Testis (tissue), 3 donors: ENCODE data around the gene RBPMS2. TPM values are rescaled to one million over a fixed set of nuclear protein-coding genes. Genes with fewer than 3 reads are reported as not detected.

Source experiments
- DNase-seq: peaks from one replicate; pipeline ENCODE4 v3.0.0-alpha.2; 2019
- H3K27ac ChIP-seq, 2 donors: fragments of 200-600 bp; sonication (generic); one replicate each; pipeline ENCODE4 v1.5.1; 2019
- H3K27me3 ChIP-seq: fragments of 200-600 bp; sonication (generic); one replicate; pipeline ENCODE4 v1.5.1; 2019
- H3K36me3 ChIP-seq: fragments of 200-600 bp; sonication (generic); one replicate; pipeline ENCODE4 v1.5.1; 2017; ENCODE audit warnings: low read depth; ENCODE audit errors: missing control alignments
- H3K4me1 ChIP-seq: fragments of 200-600 bp; sonication (generic); one replicate; pipeline ENCODE4 v1.5.1; 2019
- H3K4me3 ChIP-seq, 2 donors: fragments of 200-600 bp; sonication (generic); one replicate each; pipeline ENCODE4 v1.5.1; 2017 to 2019
- H3K9me3 ChIP-seq: fragments of 200-600 bp; sonication (generic); one replicate; pipeline ENCODE4 v1.5.1; 2017
- POLR2A ChIP-seq: fragments of 450-650 bp; IDR thresholded peaks from one replicate; pipeline ENCODE4 v1.6.1; 2017; ENCODE audit warnings: antibody characterized with exemption, mild to moderate bottlenecking, moderate library complexity
- WGBS, 2 donors: methylation state at CpG; one replicate each; pipeline ENCODE4 v1.1.5; 2018; 5-methylcytosine and 5-hydroxymethylcytosine counted together
- intact Hi-C: fragments of 100-400 bp; cut with DNase I; formaldehyde crosslinking; loops from one replicate; pipeline ENCODE4 v1.15.1; 2023; ENCODE audit warnings: low total_unique reads
- polyA plus RNA-seq: library from polyadenylated mRNA; stranded (reverse); fragments of 350-450 nt; fragmentation: Illumina TruSeq; extraction: RNeasy Lipid Tissue Mini Kit (QIAGEN cat#74804); gene quantifications from one replicate; pipeline ENCODE4 v1.2.3, GENCODE V29; 2014; ENCODE audit warnings: low read depth, low replicate concordance; ENCODE audit not compliant: insufficient read depth
- total RNA-seq, 2 donors: library from RNA; depleted of rRNA; stranded (reverse); fragments of >200 nt; gene quantifications; one replicate each; pipeline ENCODE4 v1.2.3, GENCODE V29; 2016
- TF ChIP-seq, protein P1 (sequence below), 3 experiments: fragments of 450-650 bp in 2 of 3; fragments of 200-600 bp in 1 of 3; sonication (generic) in 1 of 3; IDR thresholded peaks; one replicate each; pipeline ENCODE4 v1.5.1; 2016 to 2019; ENCODE audit warnings: antibody characterized with exemption in 3 of 3, mild to moderate bottlenecking in 2 of 3, moderate library complexity in 1 of 3

The RBPMS2 gene
- total and polyA plus RNA-seq, 3 donors from 2014 or later: 5.0 to 9.7 (median 5.8) TPM

GRCh38 chr15:64749167-64749566, 26.2 kb downstream of the RBPMS2 start:
- WGBS, 2 donors: 80 to 86% methylated on average over 11 of the region's 11 CpGs
- TF ChIP-seq, protein P1, sequence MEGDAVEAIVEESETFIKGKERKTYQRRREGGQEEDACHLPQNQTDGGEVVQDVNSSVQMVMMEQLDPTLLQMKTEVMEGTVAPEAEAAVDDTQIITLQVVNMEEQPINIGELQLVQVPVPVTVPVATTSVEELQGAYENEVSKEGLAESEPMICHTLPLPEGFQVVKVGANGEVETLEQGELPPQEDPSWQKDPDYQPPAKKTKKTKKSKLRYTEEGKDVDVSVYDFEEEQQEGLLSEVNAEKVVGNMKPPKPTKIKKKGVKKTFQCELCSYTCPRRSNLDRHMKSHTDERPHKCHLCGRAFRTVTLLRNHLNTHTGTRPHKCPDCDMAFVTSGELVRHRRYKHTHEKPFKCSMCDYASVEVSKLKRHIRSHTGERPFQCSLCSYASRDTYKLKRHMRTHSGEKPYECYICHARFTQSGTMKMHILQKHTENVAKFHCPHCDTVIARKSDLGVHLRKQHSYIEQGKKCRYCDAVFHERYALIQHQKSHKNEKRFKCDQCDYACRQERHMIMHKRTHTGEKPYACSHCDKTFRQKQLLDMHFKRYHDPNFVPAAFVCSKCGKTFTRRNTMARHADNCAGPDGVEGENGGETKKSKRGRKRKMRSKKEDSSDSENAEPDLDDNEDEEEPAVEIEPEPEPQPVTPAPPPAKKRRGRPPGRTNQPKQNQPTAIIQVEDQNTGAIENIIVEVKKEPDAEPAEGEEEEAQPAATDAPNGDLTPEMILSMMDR (IDR thresholded peaks at IDR 0.05): no peak
- no peak for TF ChIP-seq POLR2A
- Histone ChIP-seq H3K27ac (no peak overlapping the region), H3K9me3 (no peaks in the 10 kb centered on the region), H3K36me3 (no peaks in the 10 kb centered on the region), H3K4me1 (no peaks in the 10 kb centered on the region), H3K27me3 (no peaks in the 10 kb centered on the region), H3K4me3 (no peak overlapping the region)
- intact Hi-C loops: loop anchor here (10.0 kb wide), 1 partner anchor 56 kb away; no protein-coding TSS in a partner anchor
- no peak for DNase-seq

GRCh38 chr15:64748251-64748650, 27.1 kb downstream of the RBPMS2 start:
- H3K27ac ChIP-seq: no peak overlapping the region
- intact Hi-C loops: loop anchor here (10.0 kb wide), 1 partner anchor 57 kb away; no protein-coding TSS in a partner anchor
- no peak for DNase-seq
- H3K4me1 ChIP-seq: no peaks in the 10 kb centered on the region
- H3K27me3 ChIP-seq: no peaks in the 10 kb centered on the region
- no peak overlapping the region for H3K4me3 ChIP-seq
- no peaks in the 10 kb centered on the region for H3K9me3 ChIP-seq
- H3K36me3 ChIP-seq: no peaks in the 10 kb centered on the region
- no peak for TF ChIP-seq POLR2A
- TF ChIP-seq, protein P1 (IDR thresholded peaks at IDR 0.05): no peak
- 98 to 100% methylated on average over 8 to 9 of the region's 9 CpGs for WGBS, 2 donors

DNA sequence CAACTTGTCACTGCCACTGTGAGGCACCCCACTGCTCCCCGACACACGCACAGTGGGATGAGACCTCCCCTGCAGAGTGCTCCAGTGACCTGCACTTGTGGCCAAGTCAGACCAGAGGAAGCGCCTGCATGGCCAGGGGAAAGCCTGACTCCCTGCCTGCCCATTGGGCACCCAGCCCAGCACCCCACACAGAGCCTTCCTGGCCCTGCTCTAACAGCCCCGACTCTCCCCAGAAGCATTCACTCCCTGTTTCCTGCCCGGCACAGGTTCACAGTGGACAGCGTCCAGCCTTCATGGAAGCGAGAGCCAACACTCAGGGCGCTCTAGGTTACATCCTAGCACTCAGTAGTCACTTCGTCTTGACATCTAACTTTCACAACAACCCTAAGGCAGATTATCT, 27.8 kb downstream of the RBPMS2 start:
- TF ChIP-seq, protein P1 (IDR thresholded peaks at IDR 0.05): no peak
- no peak for TF ChIP-seq POLR2A
- no peaks in the 10 kb centered on the region for H3K27me3 ChIP-seq
- no peak overlapping the region for H3K27ac ChIP-seq
- DNase-seq: no peak
- H3K4me1 ChIP-seq: no peaks in the 10 kb centered on the region
- no peak overlapping the region for H3K4me3 ChIP-seq
- H3K36me3 ChIP-seq: no peaks in the 10 kb centered on the region
- 83 to 88% methylated on average over 9 of the region's 9 CpGs for WGBS, 2 donors
- no peaks in the 10 kb centered on the region for H3K9me3 ChIP-seq
- intact Hi-C loops: loop anchor here (10.0 kb wide), 1 partner anchor 57 kb away; no protein-coding TSS in a partner anchor

DNA sequence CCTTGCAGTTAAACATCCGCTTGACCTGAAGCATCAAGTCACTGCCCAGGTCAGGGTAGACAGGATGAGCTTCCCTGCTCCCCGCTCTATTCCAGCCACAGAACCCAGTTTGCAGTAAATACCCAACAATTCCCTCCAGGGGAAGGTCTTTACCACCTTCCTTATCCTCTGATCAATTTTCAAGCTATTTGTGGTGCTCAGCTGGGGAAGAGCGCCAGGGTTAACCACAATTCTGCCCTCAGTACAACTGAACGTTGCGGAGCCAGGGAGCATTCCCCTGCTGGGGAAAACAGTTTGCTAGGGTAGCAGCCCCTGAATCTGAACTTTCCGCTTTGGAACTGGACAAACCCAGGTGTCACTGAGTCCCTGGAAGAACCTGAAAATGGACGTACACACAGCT, 28.5 kb downstream of the RBPMS2 start:
- Histone ChIP-seq H3K4me1 (no peaks in the 10 kb centered on the region), H3K9me3 (no peaks in the 10 kb centered on the region), H3K36me3 (no peaks in the 10 kb centered on the region), H3K27me3 (no peaks in the 10 kb centered on the region), H3K4me3 (no peak overlapping the region), H3K27ac (no peak overlapping the region)
- DNase-seq: no peak
- 84 to 86% methylated on average over 7 of the region's 7 CpGs for WGBS, 2 donors
- intact Hi-C loops: loop anchor here (10.0 kb wide), 1 partner anchor 58 kb away; no protein-coding TSS in a partner anchor
- TF ChIP-seq, protein P1 (IDR thresholded peaks at IDR 0.05): no peak
- TF ChIP-seq POLR2A: no peak

GRCh38 chr15:64746356-64746755, 29.0 kb downstream of the RBPMS2 start:
- H3K36me3 ChIP-seq: no peaks in the 10 kb centered on the region
- H3K27ac ChIP-seq: no peak overlapping the region
- intact Hi-C loops: loop anchor here (10.0 kb wide), 1 partner anchor 58 kb away; no protein-coding TSS in a partner anchor
- no peaks in the 10 kb centered on the region for H3K4me1 ChIP-seq
- H3K27me3 ChIP-seq: no peaks in the 10 kb centered on the region
- WGBS, 2 donors: 88 to 89% methylated on average over 5 of the region's 5 CpGs
- TF ChIP-seq, protein P1 (IDR thresholded peaks at IDR 0.05): no peak
- no peak for TF ChIP-seq POLR2A
- no peak overlapping the region for H3K4me3 ChIP-seq
- no peaks in the 10 kb centered on the region for H3K9me3 ChIP-seq
- DNase-seq: no peak
